Smooth muscle cell (in vitro differentiated cells): ENCODE data around the gene HS6ST3. TPM values are rescaled to one million over a fixed set of nuclear protein-coding genes. Genes with fewer than 3 reads are reported as not detected.
"Not testable (repeated sequence)": the region's sequence is repeated elsewhere in the genome, so short reads cannot be mapped to it uniquely, and the experiment has no call there.

Experiments
- DNase-seq: peaks from one replicate; lab custom pipeline; 2025; ENCODE audit not compliant: unreplicated experiment; lab: John Stamatoyannopoulos, UW
- H2AFZ ChIP-seq: fragments of 200-600 bp; sonication (generic); 2 replicates; pipeline ENCODE4 v1.6.0; 2016; ENCODE audit warnings: antibody characterized with exemption, low read depth, mild to moderate bottlenecking
- H3F3A ChIP-seq: fragments of 200-600 bp; sonication (generic); 2 replicates; pipeline ENCODE4 v1.6.0; 2017; ENCODE audit warnings: antibody characterized with exemption, low read depth
- H3K27ac ChIP-seq: fragments of 200-600 bp; sonication (generic); 2 replicates; pipeline ENCODE4 v1.5.1; 2016; ENCODE audit warnings: low read depth, mild to moderate bottlenecking
- H3K27me3 ChIP-seq: fragments of 200-600 bp; sonication (generic); 2 replicates; pipeline ENCODE4 v1.6.1; 2016; ENCODE audit warnings: low read depth, mild to moderate bottlenecking
- H3K36me3 ChIP-seq: fragments of 200-600 bp; sonication (generic); 2 replicates; pipeline ENCODE4 v1.5.1; 2016; ENCODE audit warnings: low read depth
- H3K4me1 ChIP-seq: fragments of 200-600 bp; sonication (generic); 2 replicates; pipeline ENCODE4 v1.5.1; 2016; ENCODE audit warnings: low read depth
- H3K4me2 ChIP-seq: fragments of 200-600 bp; sonication (generic); 2 replicates; pipeline ENCODE4 v1.6.0; 2016; ENCODE audit warnings: mild to moderate bottlenecking
- H3K4me3 ChIP-seq: fragments of 200-600 bp; sonication (generic); 2 replicates; pipeline ENCODE4 v1.5.1; 2016; ENCODE audit warnings: mild to moderate bottlenecking
- H3K79me2 ChIP-seq: fragments of 200-600 bp; sonication (generic); 2 replicates; pipeline ENCODE4 v1.6.0; 2016; ENCODE audit warnings: low read depth, mild to moderate bottlenecking
- H3K9ac ChIP-seq: fragments of 200-600 bp; sonication (generic); 2 replicates; pipeline ENCODE4 v1.6.0; 2016; ENCODE audit warnings: low read depth
- H3K9me3 ChIP-seq: fragments of 200-600 bp; sonication (generic); replicated peaks from 2 replicates; pipeline ENCODE4 v1.5.1; 2016; ENCODE audit warnings: low read depth
- H4K20me1 ChIP-seq: fragments of 200-600 bp; sonication (generic); 2 replicates; pipeline ENCODE4 v1.6.0; 2016; ENCODE audit warnings: low read depth
- CTCF ChIP-seq: fragments of 200-600 bp; sonication (generic); IDR thresholded peaks from 2 replicates; pipeline ENCODE4 v1.5.1; 2017; ENCODE audit warnings: borderline replicate concordance, mild to moderate bottlenecking, antibody characterized with exemption; ENCODE audit not compliant: insufficient read depth, poor library complexity, severe bottlenecking
- WGBS: methylation state at CpG from one replicate; pipeline ENCODE4 v1.1.7; 2016; ENCODE audit warnings: low lambda C conversion rate; 5-methylcytosine and 5-hydroxymethylcytosine counted together
- polyA plus RNA-seq: library from polyadenylated mRNA; unstranded; fragments of >200 nt; fragmentation: Nextera tagmentation; extraction: Ambion mirVana; gene quantifications from 2 replicates; pipeline ENCODE4 v1.2.1, GENCODE V29; 2016
- total RNA-seq: library from RNA; depleted of rRNA; stranded (reverse); fragments of >200 nt; gene quantifications from 2 replicates; pipeline ENCODE4 v1.2.3, GENCODE V29; 2014

The HS6ST3 gene
- total and polyA plus RNA-seq, 2 experiments from 2014 or later = 0.09 TPM; not detected in 1

- not testable (repeated sequence) for H3K9me3 ChIP-seq, H3F3A ChIP-seq, H3K27ac ChIP-seq, H3K27me3 ChIP-seq, H3K4me1 ChIP-seq, H3K9ac ChIP-seq, DNase-seq, H3K36me3 ChIP-seq, H2AFZ ChIP-seq
- Histone ChIP-seq H4K20me1 (peaks cover 20% of the 10 kb centered on the region), H3K4me3 (peak overlapping the region; percentile 74), H3K4me2 (peak overlapping the region; percentile 89), H3K79me2 (peaks cover 50% of the 10 kb centered on the region)
- 96% methylated on average over 3 of the region's 3 CpGs for WGBS
Measured at GRCh38 chr13:96051946-96052345, 38.0 kb upstream of the HS6ST3 start.

- peak overlapping the region; percentile 92 for H3K9ac ChIP-seq
- H3K79me2 ChIP-seq = peaks cover 44% of the 10 kb centered on the region
- peaks cover 6% of the 10 kb centered on the region for H3K4me1 ChIP-seq
- H2AFZ ChIP-seq = peak overlapping the region; percentile 86
- peak overlapping the region; percentile 74 for H3K4me3 ChIP-seq
- no peaks in the 10 kb centered on the region for H3K27me3 ChIP-seq
- no peaks in the 10 kb centered on the region for H3K36me3 ChIP-seq
- H3K27ac ChIP-seq = peak overlapping the region; percentile 80
- WGBS = under 1% methylated on average over 12 of the region's 12 CpGs
- TF ChIP-seq CTCF = no peak
- H3F3A ChIP-seq = no peaks in the 10 kb centered on the region
- H3K4me2 ChIP-seq = peak overlapping the region; percentile 89
- H3K9me3 ChIP-seq = no peaks in the 10 kb centered on the region
- peaks cover 20% of the 10 kb centered on the region for H4K20me1 ChIP-seq
- DNase-seq = no peak
Measured at GRCh38 chr13:96052656-96053002, 37.3 kb upstream of the HS6ST3 start.

- peaks cover 6% of the 10 kb centered on the region for H3K4me1 ChIP-seq
- no peaks in the 10 kb centered on the region for H3K9me3 ChIP-seq
- H3K36me3 ChIP-seq = no peaks in the 10 kb centered on the region
- peak within 1 kb of the TSS; percentile 74 for H3K4me3 ChIP-seq
- peak; percentile 77 for DNase-seq
- peaks cover 20% of the 10 kb centered on the region for H4K20me1 ChIP-seq
- H3K79me2 ChIP-seq = peaks cover 39% of the 10 kb centered on the region
- H3K27ac ChIP-seq = peak within 1 kb of the TSS; percentile 80
- peak within 1 kb of the TSS; percentile 92 for H3K9ac ChIP-seq
- 1% methylated on average over 73 of the region's 77 CpGs for WGBS
- H3K27me3 ChIP-seq = no peaks in the 10 kb centered on the region
- TF ChIP-seq CTCF = no peak
- peak within 1 kb of the TSS; percentile 89 for H3K4me2 ChIP-seq
- H2AFZ ChIP-seq = peak within 1 kb of the TSS; percentile 86
- H3F3A ChIP-seq = no peaks in the 10 kb centered on the region
Measured at GRCh38 chr13:96053003-96053703, 36.8 kb upstream of the HS6ST3 start, which contains the start of gene UGGT2. Gene UGGT2, minus strand, starts transcription at chr13:96053401. Its CDS starts 89 bp downstream, at chr13:96053312.

GRCh38 chr13:96065849-96066248, 24.1 kb upstream of the HS6ST3 start:
- Histone ChIP-seq H3K27ac (no peak overlapping the region), H3K27me3 (peaks cover 12% of the 10 kb centered on the region), H3K4me3 (no peak overlapping the region), H3F3A (no peaks in the 10 kb centered on the region), H3K36me3 (no peaks in the 10 kb centered on the region), H3K9ac (no peak overlapping the region), H3K79me2 (no peaks in the 10 kb centered on the region), H3K9me3 (no peaks in the 10 kb centered on the region), H2AFZ (no peak overlapping the region), H4K20me1 (no peaks in the 10 kb centered on the region), H3K4me2 (no peak overlapping the region), H3K4me1 (no peaks in the 10 kb centered on the region)
- TF ChIP-seq CTCF = no peak
- WGBS = 88% methylated on average over 2 of the region's 2 CpGs
- no peak for DNase-seq
